ENCODE measurements around the gene FOXP1. TPM values are rescaled to one million over a fixed set of nuclear protein-coding genes. Genes with fewer than 3 reads are reported as not detected.

FOXP1 gene
- total RNA-seq, 1 experiment from 2014 or later = 75.3 TPM

GRCh38 chr3:71486831-71487230 lies 96.7 kb downstream of the FOXP1 start:
- H4K91ac ChIP-seq (ENCODE audit: insufficient read length, low read depth, low read length) = no peak overlapping the region
- H3K27ac Mint-ChIP-seq = peak overlapping the region in 1 of 3 experiments; percentile 35; a peak in 1 of 7 replicates
- H3K4me3 Mint-ChIP-seq = no peak overlapping the region; a peak in 1 of 5 replicates
- no peak overlapping the region for H2BK15ac ChIP-seq (ENCODE audit: low read depth, low read length)
- H3K4ac ChIP-seq (ENCODE audit: low read depth, low read length) = no peak overlapping the region
- H2BK12ac ChIP-seq (ENCODE audit: insufficient read length, low read depth, low read length) = no peak overlapping the region
- no peak overlapping the region for H2BK5ac ChIP-seq (ENCODE audit: insufficient read length, low read length)
- H3K27ac ChIP-seq (ENCODE audit: insufficient read length, low read depth, low read length) = no peak overlapping the region
- no peak overlapping the region for H3T11ph ChIP-seq (ENCODE audit: low read length)
- H3K4me1 ChIP-seq (ENCODE audit: insufficient read depth, low read length) = no peaks in the 10 kb centered on the region; the same call in 1 of the 2 replicates
- TF ChIP-seq CTCF (conservative IDR thresholded peaks at IDR 0.05) = no peak
- no peak overlapping the region for H2AK5ac ChIP-seq (ENCODE audit: insufficient read length, low read length)
- no peak overlapping the region for H2BK120ac ChIP-seq (ENCODE audit: low read depth, low read length, poor library complexity, severe bottlenecking)
- no peak overlapping the region for H3K9ac ChIP-seq (ENCODE audit: extremely low read depth, insufficient read length, low read length)
- H4K20me1 ChIP-seq (ENCODE audit: control insufficient read depth, insufficient read depth, insufficient read length) = no peaks in the 10 kb centered on the region
- no peak overlapping the region for H3K14ac ChIP-seq (ENCODE audit: insufficient read depth, low read length)
- H2AFZ ChIP-seq (ENCODE audit: low read length) = no peak overlapping the region
- no peak overlapping the region for H3K56ac ChIP-seq (ENCODE audit: insufficient read length, low read depth, low read length)
- H3K79me2 ChIP-seq (ENCODE audit: insufficient read depth, low read length) = no peaks in the 10 kb centered on the region
- H3K23me2 ChIP-seq (ENCODE audit: insufficient read length, low read depth, low read length, poor library complexity, severe bottlenecking) = no peaks in the 10 kb centered on the region
- DNase-seq = no peak
- no peaks in the 10 kb centered on the region for H3K27me3 Mint-ChIP-seq (ENCODE audit: low read depth)
- H3K27me3 ChIP-seq (ENCODE audit: insufficient read depth, low read length) = no peaks in the 10 kb centered on the region
- no peak overlapping the region for H3K18ac ChIP-seq (ENCODE audit: insufficient read length, low read depth, low read length)
- H2BK20ac ChIP-seq (ENCODE audit: low read depth, low read length, poor library complexity, severe bottlenecking) = no peak overlapping the region
- H3K9me3 ChIP-seq (ENCODE audit: control insufficient read depth, low read depth, low read length) = no peaks in the 10 kb centered on the region
- H3K4me2 ChIP-seq (ENCODE audit: insufficient read depth, insufficient read length, low read length) = no peak overlapping the region
- peaks cover 5 to 9% of the 10 kb centered on the region in 2 experiments for H3K9me3 Mint-ChIP-seq
- H3K23ac ChIP-seq (ENCODE audit: insufficient read length, low read depth, low read length) = no peak overlapping the region
- H3K36me3 Mint-ChIP-seq (ENCODE audit: insufficient read depth in 1 of 3, low read depth in 3 of 3) = peaks cover 10 to 22% (median 18%) of the 10 kb centered on the region in 3 experiments
- peaks cover 24 to 26% of the 10 kb centered on the region in 2 experiments for H3K4me1 Mint-ChIP-seq
- no CpG with 5 or more reads among the region's 6 CpGs for WGBS (ENCODE audit: extremely low coverage, insufficient read length, low lambda C conversion rate)
- no peak overlapping the region for H4K8ac ChIP-seq (replicated peaks; ENCODE audit: insufficient read length, low read depth, low read length)
- no peaks in the 10 kb centered on the region for H3K79me1 ChIP-seq (ENCODE audit: insufficient read depth, low read depth, low read length, poor library complexity, severe bottlenecking)
- no peak overlapping the region for H4K5ac ChIP-seq (ENCODE audit: insufficient read length, low read depth, low read length)

All from H9 (cell line).